ENCODE results near the gene AOPEP.
"Not testable (repeated sequence)": the region's sequence is repeated elsewhere in the genome, so short reads cannot be mapped to it uniquely, and the experiment has no call there.

The AOPEP gene

GRCh38 chr9:94922691-94923107 is 196.2 kb downstream of the AOPEP start:
- DNase-seq = no peak

- no peak for DNase-seq
Measured at GRCh38 chr9:94923326-94924089, 197.0 kb downstream of the AOPEP start.

- no peak for DNase-seq
Measured at GRCh38 chr9:94925751-94926430, 199.4 kb downstream of the AOPEP start.

GRCh38 chr9:94926431-94926800 is 199.9 kb downstream of the AOPEP start:
- no peak for DNase-seq

GRCh38 chr9:94927048-94927761 is 200.7 kb downstream of the AOPEP start:
- DNase-seq = no peak

GRCh38 chr9:94927762-94928670 is 201.5 kb downstream of the AOPEP start:
- no peak for DNase-seq

GRCh38 chr9:94928691-94929368 is 202.3 kb downstream of the AOPEP start:
- no peak for DNase-seq

- no peak for DNase-seq
Measured at GRCh38 chr9:94929369-94929756, 202.9 kb downstream of the AOPEP start.

- no peak for DNase-seq
Measured at GRCh38 chr9:94931036-94931633, 204.6 kb downstream of the AOPEP start.

- no peak for DNase-seq
Measured at GRCh38 chr9:94931740-94932139, 205.2 kb downstream of the AOPEP start.

GRCh38 chr9:94932652-94933510 is 206.4 kb downstream of the AOPEP start:
- DNase-seq = no peak

GRCh38 chr9:94933511-94933828 is 207.0 kb downstream of the AOPEP start:
- DNase-seq = no peak

- no peak for DNase-seq
Measured at GRCh38 chr9:94934816-94935328, 208.4 kb downstream of the AOPEP start.

GRCh38 chr9:94935396-94935795 is 208.9 kb downstream of the AOPEP start:
- DNase-seq = no peak

- no peak for DNase-seq
Measured at GRCh38 chr9:94936419-94936818, 209.9 kb downstream of the AOPEP start.

GRCh38 chr9:94937214-94937903 is 210.9 kb downstream of the AOPEP start:
- DNase-seq = no peak

GRCh38 chr9:94938384-94938783 is 211.9 kb downstream of the AOPEP start:
- DNase-seq = no peak

- DNase-seq = not testable (repeated sequence)
Measured at GRCh38 chr9:94940296-94940695, 213.8 kb downstream of the AOPEP start.

GRCh38 chr9:94941211-94941875 is 214.8 kb downstream of the AOPEP start:
- DNase-seq = no peak

- DNase-seq = no peak
Measured at GRCh38 chr9:94944626-94945025, 218.1 kb downstream of the AOPEP start.
